Dermis blood vessel endothelial cell (primary cell): ENCODE measurements around the gene TRIM28. TPM values are rescaled to one million over a fixed set of nuclear protein-coding genes. Genes with fewer than 3 reads are reported as not detected.
"Not testable (repeated sequence)": the region's sequence is repeated elsewhere in the genome, so short reads cannot be mapped to it uniquely, and the experiment has no call there.

Experiments used
- DNase-seq: peaks from one replicate; pipeline ENCODE4 v3.0.0; 2010
- total RNA-seq: library from RNA; depleted of rRNA; stranded (reverse); fragments of >200 nt; gene quantifications from 2 replicates; pipeline ENCODE4 v1.2.3, GENCODE V29; 2014

TRIM28 gene
- 259 and 492 TPM in 2 replicates for total RNA-seq

- DNase-seq, result peak; percentile 99
Measured at GRCh38 chr19:58543826-58544590, at the start of gene TRIM28. TSS of gene TRIM28 (plus strand) at chr19:58544064. CDS start at chr19:58544758, 694 bp downstream.

- no peak for DNase-seq
Measured at GRCh38 chr19:58497634-58498170, 46.2 kb upstream of the TRIM28 start.

GRCh38 chr19:58498316-58499020, 45.4 kb upstream of the TRIM28 start:
- no peak for DNase-seq

- DNase-seq, result peak; percentile 98
Measured at GRCh38 chr19:58499021-58499927, 44.6 kb upstream of the TRIM28 start.

GRCh38 chr19:58500242-58500641, 43.6 kb upstream of the TRIM28 start:
- no peak for DNase-seq

GRCh38 chr19:58507602-58508223, 36.2 kb upstream of the TRIM28 start:
- not testable (repeated sequence) for DNase-seq

GRCh38 chr19:58509731-58510083, 34.2 kb upstream of the TRIM28 start:
- no peak for DNase-seq

GRCh38 chr19:58510084-58510862, 33.6 kb upstream of the TRIM28 start:
- DNase-seq, result no peak

GRCh38 chr19:58511353-58512208, 32.3 kb upstream of the TRIM28 start, which contains the start of gene SLC27A5:
TSS of gene SLC27A5 (minus strand) at chr19:58511992. CDS start at chr19:58511955, 37 bp downstream.
- no peak for DNase-seq

GRCh38 chr19:58513213-58513693, 30.6 kb upstream of the TRIM28 start:
- DNase-seq, result no peak

GRCh38 chr19:58513694-58514563, 29.9 kb upstream of the TRIM28 start:
- DNase-seq, result peak; percentile 96

GRCh38 chr19:58514564-58515022, 29.3 kb upstream of the TRIM28 start:
- DNase-seq, result no peak

GRCh38 chr19:58515259-58515658, 28.6 kb upstream of the TRIM28 start:
- DNase-seq, result no peak

GRCh38 chr19:58516246-58516836, 27.5 kb upstream of the TRIM28 start:
- DNase-seq, result no peak

GRCh38 chr19:58516964-58517833, 26.7 kb upstream of the TRIM28 start:
- no peak for DNase-seq

- DNase-seq, result no peak
Measured at GRCh38 chr19:58518256-58519086, 25.4 kb upstream of the TRIM28 start.

GRCh38 chr19:58519087-58519354, 24.8 kb upstream of the TRIM28 start:
- peak; percentile 88 for DNase-seq
